KBM-7 (cell line): ENCODE measurements around the gene FOXP1.

Experiments used
- DNase-seq: peaks from one replicate; pipeline ENCODE4 v3.0.0-alpha.2; 2015
- in situ Hi-C: fragments of 300-500 bp; cut with MboI; formaldehyde crosslinking; loops from 2 replicates; pipeline ENCODE4 v1.14.3; 2020; ENCODE audit warnings: low sequenced_read_pairs, low pct_unique_long_range_greater_than_20kb, mixed read lengths

Gene FOXP1

GRCh38 chr3:71515636-71516365 lies 67.7 kb downstream of the FOXP1 start:
- no peak for DNase-seq
- in situ Hi-C loops, result no loop called here

- no peak for DNase-seq
- in situ Hi-C loops, result no loop called here
Observed at GRCh38 chr3:71514621-71515020, 68.9 kb downstream of the FOXP1 start.

GRCh38 chr3:71513515-71513914 lies 70.0 kb downstream of the FOXP1 start:
- in situ Hi-C loops, result no loop called here

GRCh38 chr3:71513081-71513480 lies 70.4 kb downstream of the FOXP1 start:
- DNase-seq, result no peak
- in situ Hi-C loops, result no loop called here

More at GRCh38 chr3:71513515-71513914, 70.0 kb downstream of the FOXP1 start:
- DNase-seq, result no peak

- in situ Hi-C loops, result no loop called here
- DNase-seq, result no peak
Observed at GRCh38 chr3:71512544-71512943, 71.0 kb downstream of the FOXP1 start.

GRCh38 chr3:71512000-71512399 lies 71.5 kb downstream of the FOXP1 start:
- in situ Hi-C loops, result no loop called here
- DNase-seq, result peak; percentile 52

GRCh38 chr3:71511446-71511845 lies 72.1 kb downstream of the FOXP1 start:
- peak; percentile 40 for DNase-seq
- in situ Hi-C loops, result no loop called here

- in situ Hi-C loops, result no loop called here
- DNase-seq, result peak; percentile 47
Observed at GRCh38 chr3:71511037-71511436, 72.5 kb downstream of the FOXP1 start.

GRCh38 chr3:71510510-71510909 lies 73.0 kb downstream of the FOXP1 start:
- in situ Hi-C loops, result no loop called here
- DNase-seq, result no peak

GRCh38 chr3:71509066-71509465 lies 74.5 kb downstream of the FOXP1 start:
- in situ Hi-C loops, result no loop called here

GRCh38 chr3:71505767-71506350 lies 77.7 kb downstream of the FOXP1 start:
- no peak for DNase-seq
- in situ Hi-C loops, result no loop called here

More at GRCh38 chr3:71509066-71509465, 74.5 kb downstream of the FOXP1 start:
- DNase-seq, result no peak

GRCh38 chr3:71504250-71505036 lies 79.1 kb downstream of the FOXP1 start:
- in situ Hi-C loops, result no loop called here
- no peak for DNase-seq

- DNase-seq, result no peak
- in situ Hi-C loops, result no loop called here
Observed at GRCh38 chr3:71503525-71504249, 79.8 kb downstream of the FOXP1 start.

- in situ Hi-C loops, result no loop called here
- DNase-seq, result no peak
Observed at GRCh38 chr3:71502066-71502625, 81.4 kb downstream of the FOXP1 start.

GRCh38 chr3:71500696-71501095 lies 82.8 kb downstream of the FOXP1 start:
- no peak for DNase-seq
- in situ Hi-C loops, result no loop called here

GRCh38 chr3:71499227-71499876 lies 84.2 kb downstream of the FOXP1 start:
- DNase-seq, result no peak
- in situ Hi-C loops, result no loop called here

GRCh38 chr3:71498543-71498942 lies 85.0 kb downstream of the FOXP1 start:
- in situ Hi-C loops, result no loop called here
- no peak for DNase-seq

GRCh38 chr3:71497971-71498444 lies 85.5 kb downstream of the FOXP1 start:
- DNase-seq, result no peak
- in situ Hi-C loops, result no loop called here
